HG03571 (cell line): ENCODE data around the gene KLHL30.
"Not testable (repeated sequence)": the region's sequence is repeated elsewhere in the genome, so short reads cannot be mapped to it uniquely, and the experiment has no call there.

Source experiments
- ATAC-seq: cut with Tn5 transposase; IDR thresholded peaks from one replicate; pipeline ENCODE4 v1.9.1; 2021; ENCODE audit not compliant: unreplicated experiment

Gene KLHL30

DNA sequence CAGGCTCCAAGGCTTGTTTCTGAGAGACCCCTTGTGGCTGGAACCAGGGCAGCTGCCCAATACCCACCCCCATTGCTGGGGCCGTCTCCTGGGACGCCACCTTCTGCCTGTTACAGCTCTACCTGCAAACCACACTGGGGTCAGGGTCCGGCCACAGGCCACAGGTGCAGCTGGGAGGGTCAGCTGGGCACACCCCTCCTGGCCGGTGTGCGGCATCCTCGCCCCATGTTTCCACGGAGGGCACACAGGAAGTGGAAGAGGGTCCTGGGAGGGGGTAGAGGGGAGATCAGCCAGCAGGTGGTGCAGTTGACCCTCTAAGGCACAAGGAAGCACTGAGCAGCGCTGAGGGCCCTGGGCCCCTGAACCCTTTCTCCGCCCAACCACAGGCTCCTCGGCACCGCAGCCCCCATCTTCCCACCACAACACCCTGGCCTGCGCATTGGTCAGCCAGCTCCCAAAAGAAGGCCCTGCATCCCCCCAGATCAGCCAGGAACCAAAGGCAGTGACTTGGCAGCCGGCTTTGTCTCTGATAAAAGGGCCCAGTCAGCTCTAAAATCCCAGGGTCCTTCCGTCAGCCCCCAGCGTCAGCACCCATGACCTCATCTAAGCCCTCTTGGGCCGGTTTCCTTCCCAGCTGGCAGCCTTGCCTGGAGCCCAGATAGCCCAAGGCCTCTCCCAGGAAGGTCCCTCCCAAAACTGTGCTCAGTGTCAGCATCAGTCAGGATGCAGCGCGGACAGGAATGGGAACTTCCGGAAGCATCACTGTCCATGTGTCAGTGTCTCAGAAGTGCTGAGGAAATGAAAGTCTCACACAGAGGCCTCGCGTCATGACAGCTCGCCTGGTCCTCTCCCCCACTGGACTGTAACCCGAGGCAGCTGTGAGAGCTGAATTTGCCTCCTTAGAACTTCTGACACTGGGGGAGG is 22.0 kb downstream of the KLHL30 start:
- no peak for ATAC-seq

- ATAC-seq, result no peak
Measured at GRCh38 chr2:238161291-238162051, 23.0 kb downstream of the KLHL30 start.

- ATAC-seq, result no peak
Measured at GRCh38 chr2:238162251-238162845, 23.9 kb downstream of the KLHL30 start.

DNA sequence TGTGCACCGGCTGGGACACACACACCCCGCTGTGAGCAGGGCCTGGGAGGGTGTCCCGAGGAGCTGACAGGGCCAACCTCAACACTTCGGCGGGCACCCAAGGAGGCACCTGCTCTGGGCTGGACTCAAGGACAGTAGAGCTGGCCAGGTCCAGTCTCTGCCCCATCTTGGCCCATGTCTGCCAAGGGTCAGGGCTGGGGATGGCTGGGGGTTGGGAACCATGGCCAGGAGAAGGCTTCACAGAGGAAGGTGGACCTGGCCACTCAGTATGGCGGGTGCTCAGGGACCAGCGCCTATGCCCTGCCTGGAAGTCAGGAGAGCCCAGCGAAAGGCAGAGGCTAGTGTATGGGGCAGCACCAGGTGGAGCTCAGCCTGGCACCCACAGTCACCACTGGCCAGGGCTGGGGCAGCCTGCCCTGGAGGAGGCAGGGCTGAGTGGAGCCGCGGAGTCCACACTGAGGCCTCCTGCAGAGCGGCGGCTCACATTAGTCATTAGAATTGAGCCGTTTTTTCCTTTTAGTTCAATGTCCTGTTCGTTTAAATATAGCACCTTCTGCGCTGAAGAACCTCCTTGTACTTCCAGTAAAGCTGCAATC is 24.5 kb downstream of the KLHL30 start:
- no peak for ATAC-seq

DNA sequence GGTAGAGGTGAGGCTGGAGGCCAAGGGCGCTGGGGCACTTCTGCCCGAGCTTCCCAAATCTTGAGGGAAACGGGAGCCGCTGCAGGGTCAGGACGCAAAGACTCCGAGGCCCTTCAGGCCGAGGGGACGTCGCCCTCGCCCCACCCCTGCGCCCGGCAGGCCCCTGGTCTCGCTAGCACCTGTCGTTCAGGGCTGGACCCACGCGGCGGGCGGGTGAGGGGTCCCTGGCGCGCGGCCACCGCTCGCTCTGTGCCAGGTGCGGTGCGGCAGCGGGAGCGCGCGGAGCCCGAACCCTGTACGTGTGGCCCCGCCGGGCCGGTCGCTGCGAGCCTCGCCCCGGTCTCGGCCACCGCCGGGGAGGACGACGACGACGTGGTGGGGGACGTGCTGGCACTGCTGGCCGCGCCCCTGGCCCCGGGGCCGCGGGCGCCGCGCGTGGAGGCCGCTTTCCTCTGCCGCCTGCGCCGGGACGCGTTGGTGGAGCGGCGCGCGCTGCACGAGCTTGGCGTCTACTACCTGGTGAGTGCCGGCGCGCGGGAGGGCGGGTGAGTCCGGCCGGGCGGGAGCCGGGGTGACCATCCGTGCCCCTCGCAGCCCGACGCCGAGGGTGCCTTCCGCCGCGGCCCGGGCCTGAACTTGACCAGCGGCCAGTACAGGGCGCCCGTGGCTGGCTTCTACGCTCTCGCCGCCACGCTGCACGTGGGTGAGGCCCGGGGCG is 25.2 kb downstream of the KLHL30 start:
- ATAC-seq, result no peak

DNA sequence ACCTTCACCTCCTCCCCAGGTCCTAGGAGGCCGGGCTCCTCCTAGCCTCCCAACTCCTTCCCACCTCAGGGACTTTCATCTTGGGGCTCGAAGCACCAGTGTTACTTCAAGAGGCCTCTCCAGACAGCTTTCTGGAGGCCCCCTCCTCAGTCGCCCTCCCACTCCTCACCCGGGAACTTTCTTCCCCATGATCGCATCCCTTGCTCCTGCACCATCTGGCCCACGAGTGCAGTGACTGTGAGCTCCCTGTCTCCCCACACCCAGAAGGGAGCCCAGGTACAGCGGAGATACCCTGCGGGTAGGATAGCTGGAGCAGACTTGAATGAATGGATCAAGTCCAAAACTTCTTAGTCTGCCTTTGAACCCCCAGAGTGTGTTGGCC is 26.4 kb downstream of the KLHL30 start:
- ATAC-seq, result no peak

DNA sequence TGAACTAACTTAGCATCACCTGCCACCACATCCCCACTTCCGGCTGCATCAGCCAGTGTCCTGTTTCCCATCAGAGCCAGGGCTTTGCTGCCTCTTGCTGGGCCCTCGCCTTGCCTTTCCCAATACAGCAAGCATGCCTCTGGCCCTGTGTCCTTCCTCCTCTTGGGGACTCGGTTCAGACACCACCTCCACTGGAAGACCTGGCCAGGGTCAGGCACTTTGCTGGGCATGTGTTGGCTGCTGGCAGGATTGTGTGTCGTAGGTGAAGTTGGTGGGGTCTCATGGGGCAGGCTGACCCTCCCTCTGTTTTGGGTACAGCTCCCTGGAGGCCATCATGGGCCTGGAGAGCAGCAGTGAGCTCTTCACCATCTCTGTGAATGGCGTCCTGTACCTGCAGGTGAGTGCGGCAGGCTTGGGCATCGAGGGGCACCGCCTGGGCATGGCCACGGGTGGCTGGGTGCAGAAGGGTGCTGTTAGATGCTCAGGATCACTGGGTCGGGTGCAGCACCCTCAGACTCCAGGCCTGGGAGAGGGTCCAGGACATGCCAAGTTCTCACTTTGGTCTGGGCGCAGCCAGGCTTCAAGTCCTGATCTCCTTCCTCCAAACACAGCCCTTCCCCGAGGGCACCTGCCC is 26.9 kb downstream of the KLHL30 start:
- ATAC-seq, result no peak

GRCh38 chr2:238166391-238167343 is 28.2 kb downstream of the KLHL30 start:
- no peak for ATAC-seq

DNA sequence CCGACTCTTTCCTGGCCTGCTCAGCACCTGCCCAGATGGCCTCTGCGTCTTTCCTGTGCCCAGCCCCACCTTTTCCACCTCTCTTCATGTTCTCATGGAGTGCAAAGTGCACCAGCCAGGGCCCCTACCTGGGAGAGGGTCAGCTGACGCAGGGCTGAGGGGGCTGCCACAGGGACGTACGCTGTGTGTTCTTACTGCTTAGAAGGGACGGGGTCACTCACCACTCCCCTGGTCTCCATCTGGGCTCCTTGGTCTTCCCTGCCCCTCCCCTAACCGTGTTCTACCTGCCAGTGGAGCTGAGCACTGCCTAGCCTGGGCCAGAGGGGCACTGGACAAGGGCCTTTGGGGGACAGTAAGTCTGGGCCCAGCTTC is 28.9 kb downstream of the KLHL30 start:
- no peak for ATAC-seq

DNA sequence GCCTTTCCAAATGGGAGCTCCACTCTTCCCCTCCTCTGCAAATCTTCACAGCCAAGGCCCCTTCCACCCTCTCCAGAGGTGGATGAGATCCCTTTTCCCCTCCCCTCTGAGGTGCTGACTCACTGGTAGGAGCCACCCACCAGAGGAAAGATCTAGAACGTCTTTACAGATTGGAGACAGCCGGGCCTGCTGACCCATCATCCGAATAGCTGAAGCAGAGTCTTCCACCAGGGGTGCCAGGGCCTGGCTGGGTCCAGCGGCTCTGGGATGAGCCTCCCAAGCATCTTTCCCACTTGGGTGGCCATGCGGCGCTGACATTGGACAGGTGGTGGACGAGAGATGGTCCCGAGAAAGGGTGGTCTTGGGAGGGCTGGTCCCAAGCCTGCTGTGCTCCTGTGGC is 29.3 kb downstream of the KLHL30 start:
- ATAC-seq, result no peak

- no peak for ATAC-seq
Measured at GRCh38 chr2:238168196-238169047, 30.0 kb downstream of the KLHL30 start.

- no peak for ATAC-seq
Measured at GRCh38 chr2:238169048-238169707, 30.7 kb downstream of the KLHL30 start.

GRCh38 chr2:238169708-238170251 is 31.3 kb downstream of the KLHL30 start:
- no peak for ATAC-seq

DNA sequence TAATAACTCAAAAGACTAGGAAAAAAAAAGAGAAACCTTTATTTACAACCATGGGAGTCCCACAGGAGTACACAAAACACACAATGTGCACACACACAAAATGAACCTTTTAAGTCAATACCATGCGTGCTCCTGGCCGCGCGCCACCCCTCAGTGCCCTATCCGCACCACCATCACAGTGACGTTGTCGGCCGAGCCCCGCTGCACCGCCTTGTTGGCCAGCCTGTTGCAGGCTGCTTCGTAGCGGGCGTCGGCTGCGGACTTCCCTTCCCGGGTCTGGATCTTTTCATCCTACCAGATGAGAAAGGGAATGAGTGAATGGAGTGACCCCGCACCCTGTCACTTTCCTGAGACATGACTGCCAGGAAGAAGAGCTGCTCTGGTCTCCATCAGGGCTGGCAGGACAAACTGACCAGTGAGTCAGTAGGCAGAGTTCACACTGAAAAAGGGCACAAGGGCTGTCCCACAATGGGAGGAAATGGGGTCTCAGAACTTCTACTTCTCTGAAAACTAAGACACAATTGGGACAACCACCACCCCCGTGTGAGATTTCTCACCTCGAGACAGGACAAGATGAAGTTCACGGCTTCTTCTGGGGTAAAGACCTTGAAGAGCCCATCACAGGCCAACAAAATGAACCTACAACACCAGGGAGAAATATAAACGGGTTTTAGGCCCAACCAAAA is 32.1 kb downstream of the KLHL30 start:
- no peak for ATAC-seq

- ATAC-seq, result not testable (repeated sequence)
Measured at GRCh38 chr2:238171072-238171431, 32.6 kb downstream of the KLHL30 start.

DNA sequence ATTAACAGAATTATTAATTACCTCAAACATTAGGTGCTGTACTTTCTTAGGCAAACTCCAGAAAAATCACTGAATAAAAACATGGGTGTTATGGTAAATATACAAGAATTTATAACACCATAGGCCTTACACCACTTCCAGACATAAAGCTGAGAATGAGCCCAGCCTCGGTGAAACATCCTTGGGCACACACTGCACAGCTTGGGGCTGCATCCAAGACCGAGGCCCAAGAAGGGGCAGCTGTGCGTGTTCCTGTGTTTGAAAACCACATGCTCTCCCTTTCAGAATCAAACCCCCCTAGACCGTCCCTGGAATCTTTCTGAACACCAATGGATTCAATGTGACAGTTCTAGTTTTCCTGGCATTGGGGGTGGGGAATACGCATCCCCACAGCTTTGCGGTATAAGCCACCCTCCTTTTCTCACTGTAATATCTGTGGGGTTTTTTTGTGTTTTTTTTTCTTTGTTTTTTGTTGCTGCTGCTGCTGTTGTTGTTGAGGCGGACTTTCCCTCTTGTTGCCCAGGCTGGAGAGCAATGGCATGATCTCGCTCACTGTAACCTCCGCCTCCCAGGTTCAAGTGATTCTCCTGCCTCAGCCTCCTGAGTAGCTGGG is 33.2 kb downstream of the KLHL30 start:
- ATAC-seq, result no peak

DNA sequence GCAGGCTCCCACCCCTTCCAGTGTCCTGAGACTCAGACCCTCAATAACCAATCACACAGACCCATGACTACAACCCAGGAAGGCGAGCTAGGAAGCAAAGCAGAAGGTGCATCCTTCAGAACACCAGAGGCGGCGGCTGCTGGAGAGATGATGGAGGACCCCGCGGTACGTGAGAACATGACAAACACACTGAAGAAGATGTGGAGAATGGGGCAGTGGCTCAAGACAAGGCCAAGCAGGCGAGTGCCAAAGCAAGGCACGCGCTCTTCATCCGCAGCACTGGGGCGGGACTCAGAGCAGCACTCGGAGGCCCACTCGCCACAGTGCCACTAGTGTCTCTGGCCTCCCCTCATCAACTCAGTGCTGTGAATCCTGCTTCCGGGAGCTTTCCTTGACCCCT is 34.0 kb downstream of the KLHL30 start:
- no peak for ATAC-seq
